Activated naive CD4-positive, alpha-beta T cell (primary cell): ENCODE measurements around the gene ATXN1.
"Not testable (repeated sequence)": the region's sequence is repeated elsewhere in the genome, so short reads cannot be mapped to it uniquely, and the experiment has no call there.

ENCODE experiments used
- DNase-seq, 4 experiments: peaks; one replicate each; lab custom pipeline; 2025; lab: John Stamatoyannopoulos, UW

The ATXN1 gene

GRCh38 chr6:16274483-16274882, 486.8 kb downstream of the ATXN1 start:
- no peak for DNase-seq

GRCh38 chr6:16273256-16273655, 488.0 kb downstream of the ATXN1 start:
- no peak for DNase-seq

GRCh38 chr6:16272201-16272600, 489.1 kb downstream of the ATXN1 start:
- no peak for DNase-seq

- no peak for DNase-seq
These were observed 489.8 kb downstream of the ATXN1 start for GRCh38 chr6:16271428-16271827.

- DNase-seq, result no peak
These were observed 491.0 kb downstream of the ATXN1 start for GRCh38 chr6:16270178-16270794.

GRCh38 chr6:16269442-16270070, 491.7 kb downstream of the ATXN1 start:
- DNase-seq, result not testable (repeated sequence)

- no peak for DNase-seq
These were observed 493.6 kb downstream of the ATXN1 start for GRCh38 chr6:16267428-16268263.

GRCh38 chr6:16265351-16266341, 495.6 kb downstream of the ATXN1 start:
- DNase-seq, result no peak

- DNase-seq, result no peak
These were observed 496.5 kb downstream of the ATXN1 start for GRCh38 chr6:16264785-16265184.

- DNase-seq, result not testable (repeated sequence)
These were observed 497.7 kb downstream of the ATXN1 start for GRCh38 chr6:16263464-16264099.

- DNase-seq, result not testable (repeated sequence)
These were observed 498.5 kb downstream of the ATXN1 start for GRCh38 chr6:16262773-16263172.

- not testable (repeated sequence) for DNase-seq
These were observed 500.7 kb downstream of the ATXN1 start for GRCh38 chr6:16260602-16261001.

GRCh38 chr6:16259604-16260003, 501.7 kb downstream of the ATXN1 start:
- not testable (repeated sequence) for DNase-seq

GRCh38 chr6:16258709-16259075, 502.6 kb downstream of the ATXN1 start:
- DNase-seq, result no peak

GRCh38 chr6:16257999-16258708, 503.1 kb downstream of the ATXN1 start:
- no peak for DNase-seq

- DNase-seq, result no peak
These were observed 504.5 kb downstream of the ATXN1 start for GRCh38 chr6:16256781-16257180.

GRCh38 chr6:16254535-16254934, 506.7 kb downstream of the ATXN1 start:
- no peak for DNase-seq

- DNase-seq, result no peak
These were observed 507.7 kb downstream of the ATXN1 start for GRCh38 chr6:16253399-16254144.

- DNase-seq, result no peak
These were observed 508.5 kb downstream of the ATXN1 start for GRCh38 chr6:16252686-16253299.
